ENCODE data around the gene NAPG.

- TF ChIP-seq CTCF (IDR thresholded peaks at IDR 0.05) = no peak
- no peak for TF ChIP-seq POLR2AphosphoS5 (IDR thresholded peaks at IDR 0.05)
- no peak for TF ChIP-seq POLR2A (IDR thresholded peaks at IDR 0.05)
Measured at GRCh38 chr18:10515456-10515855, 10.4 kb upstream of the NAPG start.
